ENCODE results near the gene IRX4.
A peak's percentile ranks its signal among the peaks of the same experiment; 100 is the strongest.

The IRX4 gene

DNA sequence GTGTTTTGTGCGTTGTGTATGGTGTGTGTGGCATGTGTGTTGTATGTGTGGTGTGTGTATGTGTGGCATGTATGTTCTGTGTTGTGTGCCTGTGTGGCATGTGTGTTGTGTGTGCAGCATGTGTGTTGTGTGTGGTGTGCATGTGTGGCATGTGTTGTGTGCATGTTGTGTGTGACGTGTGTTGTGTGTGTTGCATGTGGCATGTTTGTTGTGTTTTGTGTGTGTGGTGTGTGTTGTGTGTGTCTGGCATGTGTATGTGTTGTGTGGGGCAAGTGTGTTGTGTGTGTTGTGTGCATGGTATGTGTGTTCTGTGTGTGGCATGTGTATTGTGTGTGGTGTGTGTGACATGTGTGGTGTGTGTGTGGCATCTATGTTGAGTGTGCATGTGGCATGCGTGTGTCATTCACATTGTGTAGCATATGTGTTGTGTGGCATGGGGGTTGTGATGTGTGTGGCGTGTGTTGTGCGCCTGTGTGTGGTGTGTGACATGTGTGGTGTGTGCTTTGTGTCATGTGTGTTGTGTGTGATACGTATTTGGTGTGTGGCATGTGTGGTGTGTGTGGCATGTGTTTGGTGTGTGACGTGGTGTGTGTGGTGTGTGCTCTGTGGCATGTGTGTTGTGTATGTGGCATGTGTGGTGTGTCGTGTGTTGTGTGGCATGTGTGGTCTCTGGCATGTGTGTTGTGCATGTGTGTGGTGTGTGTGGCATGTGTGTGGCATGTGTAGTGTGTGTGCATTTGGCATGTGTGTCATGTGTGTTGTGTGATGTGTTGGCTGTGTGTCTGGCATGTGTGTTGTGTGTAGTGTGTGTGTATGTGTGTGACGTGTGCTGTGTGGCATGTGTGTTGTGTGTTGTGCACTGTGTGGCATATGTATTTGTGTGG, 46.6 kb upstream of the IRX4 start:
- no peaks in the 10 kb centered on the region for H3K79me2 ChIP-seq
- H2AFZ ChIP-seq: no peak overlapping the region
- no peak overlapping the region for H3K4me3 ChIP-seq (ENCODE audit: low read depth, low read length)
- TF ChIP-seq, protein P1, sequence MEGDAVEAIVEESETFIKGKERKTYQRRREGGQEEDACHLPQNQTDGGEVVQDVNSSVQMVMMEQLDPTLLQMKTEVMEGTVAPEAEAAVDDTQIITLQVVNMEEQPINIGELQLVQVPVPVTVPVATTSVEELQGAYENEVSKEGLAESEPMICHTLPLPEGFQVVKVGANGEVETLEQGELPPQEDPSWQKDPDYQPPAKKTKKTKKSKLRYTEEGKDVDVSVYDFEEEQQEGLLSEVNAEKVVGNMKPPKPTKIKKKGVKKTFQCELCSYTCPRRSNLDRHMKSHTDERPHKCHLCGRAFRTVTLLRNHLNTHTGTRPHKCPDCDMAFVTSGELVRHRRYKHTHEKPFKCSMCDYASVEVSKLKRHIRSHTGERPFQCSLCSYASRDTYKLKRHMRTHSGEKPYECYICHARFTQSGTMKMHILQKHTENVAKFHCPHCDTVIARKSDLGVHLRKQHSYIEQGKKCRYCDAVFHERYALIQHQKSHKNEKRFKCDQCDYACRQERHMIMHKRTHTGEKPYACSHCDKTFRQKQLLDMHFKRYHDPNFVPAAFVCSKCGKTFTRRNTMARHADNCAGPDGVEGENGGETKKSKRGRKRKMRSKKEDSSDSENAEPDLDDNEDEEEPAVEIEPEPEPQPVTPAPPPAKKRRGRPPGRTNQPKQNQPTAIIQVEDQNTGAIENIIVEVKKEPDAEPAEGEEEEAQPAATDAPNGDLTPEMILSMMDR (IDR thresholded peaks at IDR 0.05): no peak
- H3K9me3 ChIP-seq (ENCODE audit: control insufficient read depth, low read length): no peaks in the 10 kb centered on the region
- H3K36me3 ChIP-seq (ENCODE audit: control insufficient read depth, insufficient read depth, low read length): no peaks in the 10 kb centered on the region
- peaks cover 2% of the 10 kb centered on the region for H3K4me1 ChIP-seq
- no peak overlapping the region for H3K9ac ChIP-seq
- no peaks in the 10 kb centered on the region for H3K27me3 ChIP-seq (ENCODE audit: control insufficient read depth, insufficient read depth, low read length)
- peak overlapping the region; percentile 7 for H3K27ac ChIP-seq
- H3K4me2 ChIP-seq (ENCODE audit: low read length): no peak overlapping the region

DNA sequence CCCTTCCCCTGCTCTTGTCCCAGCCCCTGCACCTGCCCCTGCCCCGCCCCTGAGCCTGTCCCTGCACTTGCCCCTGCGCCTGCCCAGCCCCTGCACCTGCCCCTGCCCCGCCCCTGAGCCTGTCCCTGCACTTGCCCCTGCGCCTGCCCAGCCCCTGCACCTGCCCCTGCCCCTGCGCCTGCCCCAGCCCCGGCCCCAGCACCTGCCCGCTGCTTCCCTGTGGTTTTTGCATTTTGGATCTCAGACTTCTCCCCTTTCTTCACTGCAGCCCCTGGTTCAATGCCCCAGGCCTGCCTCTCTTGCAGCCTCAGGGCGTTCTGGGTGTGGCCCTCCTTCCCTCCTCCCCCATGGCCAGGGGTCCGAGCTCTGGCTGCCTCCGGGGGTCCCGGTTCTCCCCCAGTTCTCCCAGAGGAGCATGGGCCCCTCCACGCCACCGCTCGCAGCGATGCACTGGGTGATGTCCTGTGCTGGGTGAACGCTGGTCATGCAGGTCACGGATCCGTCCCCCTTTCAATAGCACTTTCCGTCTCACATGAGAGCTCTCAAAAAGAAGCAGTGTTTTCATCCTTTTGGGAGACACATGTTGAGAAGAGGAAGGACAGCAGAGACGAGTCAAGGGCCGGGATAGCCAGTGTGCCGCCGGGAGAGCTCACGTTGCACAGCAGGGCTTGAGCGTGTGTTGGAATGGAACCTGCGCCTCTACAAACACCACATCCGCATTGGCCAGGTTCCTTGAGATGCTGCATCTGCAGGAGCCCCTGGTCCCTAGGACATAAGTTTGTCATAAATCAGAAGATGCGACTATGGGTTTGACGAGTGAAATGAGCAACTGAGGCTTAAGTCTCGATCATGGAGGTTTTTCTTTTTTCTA, 44.0 kb upstream of the IRX4 start:
- TF ChIP-seq, protein P1 (IDR thresholded peaks at IDR 0.05): no peak
- no peak overlapping the region for H3K27ac ChIP-seq
- no peaks in the 10 kb centered on the region for H3K9me3 ChIP-seq (ENCODE audit: control insufficient read depth, low read length)
- peaks cover 2% of the 10 kb centered on the region for H3K4me1 ChIP-seq
- H2AFZ ChIP-seq: no peak overlapping the region
- H3K27me3 ChIP-seq (ENCODE audit: control insufficient read depth, insufficient read depth, low read length): no peaks in the 10 kb centered on the region
- H3K4me2 ChIP-seq (ENCODE audit: low read length): no peak overlapping the region
- H3K36me3 ChIP-seq (ENCODE audit: control insufficient read depth, insufficient read depth, low read length): no peaks in the 10 kb centered on the region
- no peak overlapping the region for H3K4me3 ChIP-seq (ENCODE audit: low read depth, low read length)
- no peak overlapping the region for H3K9ac ChIP-seq
- no peaks in the 10 kb centered on the region for H3K79me2 ChIP-seq

DNA sequence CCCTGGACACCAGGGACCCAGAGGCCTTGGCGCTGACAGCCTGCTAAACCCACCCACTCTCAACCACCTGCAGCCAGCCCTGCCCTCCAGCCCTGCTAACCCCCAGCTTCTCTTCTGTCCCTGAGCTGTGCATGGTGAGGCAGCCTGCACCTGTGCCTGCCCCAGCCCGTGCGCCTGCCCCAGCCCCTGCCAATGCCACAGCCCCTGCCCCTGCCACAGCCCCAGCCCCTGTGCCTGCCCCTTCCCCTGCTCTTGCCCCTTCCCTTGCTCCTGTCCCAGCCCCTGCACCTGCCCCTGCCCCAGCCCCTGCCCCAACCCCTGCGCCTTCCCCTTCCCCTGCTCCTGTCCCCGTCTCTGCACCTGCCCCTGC, 43.3 kb upstream of the IRX4 start:
- TF ChIP-seq, protein P1 (IDR thresholded peaks at IDR 0.05): no peak
- Histone ChIP-seq H3K4me2 (ENCODE audit: low read length) (no peak overlapping the region), H3K4me3 (ENCODE audit: low read depth, low read length) (no peak overlapping the region), H3K27ac (no peak overlapping the region), H3K4me1 (peaks cover 2% of the 10 kb centered on the region), H3K9ac (no peak overlapping the region), H3K79me2 (no peaks in the 10 kb centered on the region), H3K27me3 (ENCODE audit: control insufficient read depth, insufficient read depth, low read length) (no peaks in the 10 kb centered on the region), H2AFZ (no peak overlapping the region), H3K36me3 (ENCODE audit: control insufficient read depth, insufficient read depth, low read length) (no peaks in the 10 kb centered on the region), H3K9me3 (ENCODE audit: control insufficient read depth, low read length) (no peaks in the 10 kb centered on the region)

DNA sequence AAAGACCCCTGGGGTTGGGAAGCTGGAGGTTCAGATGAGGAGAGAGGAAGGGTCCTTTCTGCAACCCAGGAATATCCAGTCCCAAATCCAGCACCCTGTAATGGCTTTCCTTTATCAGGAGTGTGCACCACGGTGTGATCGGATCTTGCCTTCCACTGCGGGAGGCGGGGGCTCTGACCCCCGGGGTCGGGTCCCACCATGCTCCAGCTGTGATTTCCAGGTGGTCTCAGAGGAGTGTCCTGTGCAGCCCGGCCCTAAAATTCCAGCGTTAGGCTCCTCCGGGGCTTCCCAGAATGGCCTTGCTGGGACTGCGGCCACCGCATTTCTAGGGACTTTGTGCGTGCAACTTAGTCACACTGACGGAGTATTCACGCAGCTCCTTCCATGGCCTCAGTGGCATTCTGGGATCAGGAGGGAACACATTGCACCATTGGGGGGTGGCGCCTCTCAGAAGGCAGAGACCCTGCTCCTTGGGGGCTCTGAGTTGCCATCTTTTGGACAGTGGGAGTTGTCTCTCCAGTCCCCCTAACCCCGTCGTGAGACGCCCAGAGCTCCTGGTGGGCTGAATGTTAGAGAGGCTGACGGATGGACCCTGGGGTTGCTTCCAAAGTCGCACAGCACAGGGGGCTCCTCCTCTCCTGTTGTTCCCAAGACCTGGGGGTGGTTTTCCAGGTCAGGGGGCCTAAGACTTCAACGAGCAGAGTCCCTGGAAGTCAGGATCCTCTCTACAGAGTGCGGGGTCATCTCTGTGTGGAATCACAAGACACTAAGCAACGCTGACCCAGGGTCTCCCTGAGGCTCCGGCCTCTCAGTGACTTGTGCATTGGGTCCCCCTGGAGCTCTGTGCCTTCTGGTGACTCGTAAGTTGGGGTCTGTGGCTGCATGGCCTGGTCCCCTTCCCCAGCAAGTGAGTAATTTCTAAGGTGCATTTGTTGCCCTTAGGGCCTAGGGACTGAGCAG, 42.7 kb upstream of the IRX4 start:
- Histone ChIP-seq H3K4me2 (ENCODE audit: low read length) (no peak overlapping the region), H3K27me3 (ENCODE audit: control insufficient read depth, insufficient read depth, low read length) (no peaks in the 10 kb centered on the region), H3K9me3 (ENCODE audit: control insufficient read depth, low read length) (no peaks in the 10 kb centered on the region), H3K79me2 (no peaks in the 10 kb centered on the region), H3K4me1 (peaks cover 2% of the 10 kb centered on the region), H3K27ac (no peak overlapping the region), H3K4me3 (ENCODE audit: low read depth, low read length) (no peak overlapping the region), H3K9ac (no peak overlapping the region), H2AFZ (no peak overlapping the region), H3K36me3 (ENCODE audit: control insufficient read depth, insufficient read depth, low read length) (no peaks in the 10 kb centered on the region)
- TF ChIP-seq, protein P1 (IDR thresholded peaks at IDR 0.05): no peak
